ENCODE data around the gene SLC22A16. TPM values are rescaled to one million over a fixed set of nuclear protein-coding genes. Genes with fewer than 3 reads are reported as not detected.
"Not testable (repeated sequence)": the region's sequence is repeated elsewhere in the genome, so short reads cannot be mapped to it uniquely, and the experiment has no call there.

SLC22A16 gene
- total and polyA plus RNA-seq, 2 donors (not counting 1 experiment from before 2014, with no cell fraction given), result not detected

GRCh38 chr6:110514818-110515217 is 38.4 kb upstream of the SLC22A16 start:
- TF ChIP-seq EZH2 (IDR thresholded peaks at IDR 0.05; ENCODE audit: borderline replicate concordance, insufficient read depth, low read depth, low read length, poor library complexity, severe bottlenecking), result no peak
- no peak for TF ChIP-seq CTCF (IDR thresholded peaks at IDR 0.05)
- POLR2A ChIA-PET, result no interaction called here
- Histone ChIP-seq H3K4me2 (replicated peaks; ENCODE audit: low read depth, low read length, poor library complexity, severe bottlenecking) (no peak overlapping the region), H3K4me3 (ENCODE audit: control extremely low read depth in 1 of 5, extremely low read depth in 1 of 5, insufficient read depth in 1 of 5, low read depth in 2 of 5, low read length in 4 of 5) (no peak overlapping the region), H3K36me3 (replicated peaks in 1 of 2; ENCODE audit: control extremely low read depth in 1 of 2, control insufficient read depth in 1 of 2, extremely low read depth in 1 of 2, insufficient read depth in 2 of 2, low read length in 1 of 2) (no peaks in the 10 kb centered on the region), H3K9me3 (ENCODE audit: control extremely low read depth in 1 of 3, control insufficient read depth in 2 of 3, insufficient read depth in 1 of 3, low read length in 2 of 3) (no peaks in the 10 kb centered on the region), H3K27ac (ENCODE audit: low read length in 2 of 2) (no peak overlapping the region), H2AFZ (ENCODE audit: insufficient read depth, low read depth, low read length, poor library complexity, severe bottlenecking) (no peak overlapping the region), H3K4me1 (ENCODE audit: control insufficient read depth in 2 of 2, insufficient read depth in 2 of 2, low read length in 2 of 2) (no peaks in the 10 kb centered on the region), H3K9ac (ENCODE audit: low read length) (no peak overlapping the region), H3K27me3 (replicated peaks in 1 of 4; ENCODE audit: control extremely low read depth in 1 of 4, control insufficient read depth in 3 of 4, insufficient read depth in 4 of 4, low read length in 3 of 4) (peaks cover 0 to 3% (median 0%) of the 10 kb centered on the region in 4 experiments), H3K79me2 (ENCODE audit: control insufficient read depth, insufficient read depth, low read length) (no peaks in the 10 kb centered on the region), H4K20me1 (ENCODE audit: control insufficient read depth, insufficient read depth, low read length, poor library complexity, severe bottlenecking) (no peaks in the 10 kb centered on the region)
- Mint-ChIP-seq H3K9me3 (ENCODE audit: insufficient read depth) (no peaks in the 10 kb centered on the region), H3K4me3 (no peak overlapping the region), H3K27me3 (peaks cover 21% of the 10 kb centered on the region), H3K27ac (no peak overlapping the region), H3K4me1 (peaks cover 2% of the 10 kb centered on the region)
- WGBS (ENCODE audit: insufficient coverage), result no CpG with 5 or more reads among the region's 4 CpGs
- ATAC-seq (ENCODE audit: low read depth) (no peak), DNase-seq (peak; percentile 14)
- CTCF ChIA-PET, result no interaction called here
- intact Hi-C loops (cut with micrococcal nuclease), result no loop called here

- DNase-seq, result no peak
- Histone ChIP-seq H4K20me1 (ENCODE audit: control insufficient read depth, insufficient read depth, low read length, poor library complexity, severe bottlenecking) (no peaks in the 10 kb centered on the region), H3K27me3 (replicated peaks in 1 of 4; ENCODE audit: control extremely low read depth in 1 of 4, control insufficient read depth in 3 of 4, insufficient read depth in 4 of 4, low read length in 3 of 4) (peaks cover 0 to 6% (median 0%) of the 10 kb centered on the region in 4 experiments), H3K36me3 (replicated peaks in 1 of 2; ENCODE audit: control extremely low read depth in 1 of 2, control insufficient read depth in 1 of 2, extremely low read depth in 1 of 2, insufficient read depth in 2 of 2, low read length in 1 of 2) (no peaks in the 10 kb centered on the region), H3K27ac (ENCODE audit: low read length in 2 of 2) (no peak overlapping the region), H3K9ac (ENCODE audit: low read length) (no peak overlapping the region), H3K4me3 (ENCODE audit: control extremely low read depth in 1 of 5, extremely low read depth in 1 of 5, insufficient read depth in 1 of 5, low read depth in 2 of 5, low read length in 4 of 5) (no peak overlapping the region), H3K4me2 (replicated peaks; ENCODE audit: low read depth, low read length, poor library complexity, severe bottlenecking) (no peak overlapping the region), H3K9me3 (ENCODE audit: control extremely low read depth in 1 of 3, control insufficient read depth in 2 of 3, insufficient read depth in 1 of 3, low read length in 2 of 3) (peaks cover 0 to 3% (median 0%) of the 10 kb centered on the region in 3 donors), H3K4me1 (ENCODE audit: control insufficient read depth in 2 of 2, insufficient read depth in 2 of 2, low read length in 2 of 2) (no peaks in the 10 kb centered on the region), H3K79me2 (ENCODE audit: control insufficient read depth, insufficient read depth, low read length) (no peaks in the 10 kb centered on the region), H2AFZ (ENCODE audit: insufficient read depth, low read depth, low read length, poor library complexity, severe bottlenecking) (no peak overlapping the region)
- CTCF ChIA-PET, result no interaction called here
- POLR2A ChIA-PET, result no interaction called here
- no peaks in the 10 kb centered on the region for H3K9me3 Mint-ChIP-seq (ENCODE audit: insufficient read depth)
- peaks cover 22% of the 10 kb centered on the region for H3K27me3 Mint-ChIP-seq
- no peak for TF ChIP-seq CTCF (IDR thresholded peaks at IDR 0.05)
- no peak for TF ChIP-seq EZH2 (IDR thresholded peaks at IDR 0.05; ENCODE audit: borderline replicate concordance, insufficient read depth, low read depth, low read length, poor library complexity, severe bottlenecking)
- intact Hi-C loops (cut with micrococcal nuclease), result no loop called here
- no peak overlapping the region for H3K27ac Mint-ChIP-seq
- H3K4me3 Mint-ChIP-seq, result no peak overlapping the region
- H3K4me1 Mint-ChIP-seq, result peaks cover 2% of the 10 kb centered on the region
- ATAC-seq (ENCODE audit: low read depth), result no peak
Observed at GRCh38 chr6:110512991-110513390, 36.6 kb upstream of the SLC22A16 start.

GRCh38 chr6:110512549-110512948 is 36.1 kb upstream of the SLC22A16 start:
- H3K4me3 Mint-ChIP-seq; H3K27ac ChIP-seq (ENCODE audit: low read length in 2 of 2); H3K4me1 Mint-ChIP-seq; H3K4me3 ChIP-seq (ENCODE audit: control extremely low read depth in 1 of 5, extremely low read depth in 1 of 5, insufficient read depth in 1 of 5, low read depth in 2 of 5, low read length in 4 of 5); H3K27me3 ChIP-seq (replicated peaks in 1 of 4; ENCODE audit: control extremely low read depth in 1 of 4, control insufficient read depth in 3 of 4, insufficient read depth in 4 of 4, low read length in 3 of 4); H3K4me1 ChIP-seq (ENCODE audit: control insufficient read depth in 2 of 2, insufficient read depth in 2 of 2, low read length in 2 of 2); intact Hi-C loops (cut with micrococcal nuclease); H2AFZ ChIP-seq (ENCODE audit: insufficient read depth, low read depth, low read length, poor library complexity, severe bottlenecking); H3K9me3 ChIP-seq (ENCODE audit: control extremely low read depth in 1 of 3, control insufficient read depth in 2 of 3, insufficient read depth in 1 of 3, low read length in 2 of 3); H3K9me3 Mint-ChIP-seq (ENCODE audit: insufficient read depth); H3K9ac ChIP-seq (ENCODE audit: low read length); H3K79me2 ChIP-seq (ENCODE audit: control insufficient read depth, insufficient read depth, low read length); ATAC-seq (ENCODE audit: low read depth); CTCF ChIA-PET; H3K36me3 ChIP-seq (replicated peaks in 1 of 2; ENCODE audit: control extremely low read depth in 1 of 2, control insufficient read depth in 1 of 2, extremely low read depth in 1 of 2, insufficient read depth in 2 of 2, low read length in 1 of 2); POLR2A ChIA-PET; H3K4me2 ChIP-seq (replicated peaks; ENCODE audit: low read depth, low read length, poor library complexity, severe bottlenecking); H4K20me1 ChIP-seq (ENCODE audit: control insufficient read depth, insufficient read depth, low read length, poor library complexity, severe bottlenecking); H3K27ac Mint-ChIP-seq; DNase-seq: not testable (repeated sequence)
- peaks cover 20% of the 10 kb centered on the region for H3K27me3 Mint-ChIP-seq

Data from B cell (primary cell).